ENCODE measurements around the gene MAD1L1. TPM values are rescaled to one million over a fixed set of nuclear protein-coding genes. Genes with fewer than 3 reads are reported as not detected.

Gene MAD1L1
- total and polyA plus RNA-seq, 2 of the 4 experiments (the other 2 are of a cell fraction): 29.0 to 40.9 TPM

- H3K56ac ChIP-seq (ENCODE audit: extremely low read depth, insufficient read depth, low read length): no peak overlapping the region
- H2AFZ ChIP-seq (replicated peaks; ENCODE audit: low read length, poor library complexity): no peak overlapping the region
- no peak overlapping the region for H2AK5ac ChIP-seq (ENCODE audit: low read depth, low read length)
- no peak overlapping the region for H2BK20ac ChIP-seq (ENCODE audit: low read depth, low read length)
- H3K18ac ChIP-seq (ENCODE audit: low read depth, low read length): no peak overlapping the region
- peaks cover 3% of the 10 kb centered on the region for H4K20me1 ChIP-seq (ENCODE audit: insufficient read depth, low read length)
- H3K23ac ChIP-seq (ENCODE audit: low read depth, low read length): no peak overlapping the region
- no peak for TF ChIP-seq BHLHE40 (IDR thresholded peaks at IDR 0.05; ENCODE audit: low read depth, low read length)
- TF ChIP-seq MAZ (IDR thresholded peaks at IDR 0.05; ENCODE audit: borderline replicate concordance, low read depth, low read length): no peak
- no peak for TF ChIP-seq RFX5 (IDR thresholded peaks at IDR 0.05; ENCODE audit: low read depth, low read length)
- TF ChIP-seq ELK1 (IDR thresholded peaks at IDR 0.05; ENCODE audit: borderline replicate concordance, low read depth, low read length): no peak
- TF ChIP-seq RAD21 (IDR thresholded peaks at IDR 0.05; ENCODE audit: low read length): no peak
- no peak for TF ChIP-seq NFE2L2 (IDR thresholded peaks at IDR 0.05; ENCODE audit: low read depth, low read length)
- TF ChIP-seq MXI1 (IDR thresholded peaks at IDR 0.05; ENCODE audit: borderline replicate concordance, low read depth, low read length): no peak
- TF ChIP-seq SMC3 (IDR thresholded peaks at IDR 0.05; ENCODE audit: low read depth, low read length): no peak
- no peak for TF ChIP-seq RCOR1 (IDR thresholded peaks at IDR 0.05; ENCODE audit: insufficient replicate concordance, low read length)
- no peak for TF ChIP-seq CEBPB (IDR thresholded peaks at IDR 0.05; ENCODE audit: low read depth, low read length)
- TF ChIP-seq MAFK (IDR thresholded peaks at IDR 0.05; ENCODE audit: low read depth, low read length): no peak
- H3K9me1 ChIP-seq (ENCODE audit: insufficient read depth, low read length): no peaks in the 10 kb centered on the region; the same call in 1 of the 2 replicates
- peaks cover 58% of the 10 kb centered on the region for H3K36me3 ChIP-seq (ENCODE audit: control insufficient read depth, insufficient read depth, low read length)
- in situ Hi-C loops (cut with MboI; ENCODE audit: low sequenced_read_pairs) (loop anchor here (10.0 kb wide), 1 partner anchor 564 kb away; no protein-coding TSS in a partner anchor), dilution Hi-C loops (cut with HindIII; ENCODE audit: low sequenced_read_pairs, unreplicated experiment) (no loop called here), intact Hi-C loops (cut with micrococcal nuclease) (no loop called here)
- no peak overlapping the region for H3K4me2 ChIP-seq (ENCODE audit: low read depth, low read length)
- H2BK5ac ChIP-seq (ENCODE audit: low read depth, low read length, poor library complexity, severe bottlenecking): no peak overlapping the region
- no peak overlapping the region for H4K91ac ChIP-seq (ENCODE audit: insufficient read depth, low read depth, low read length)
- DNase-seq (no peak), ATAC-seq (ENCODE audit: low read depth) (no peak)
- no peaks in the 10 kb centered on the region for H3K9me3 ChIP-seq (ENCODE audit: control insufficient read depth, insufficient read depth, low read length)
- no TSS peak for BruUV-seq (replicated peaks)
- H4K5ac ChIP-seq (ENCODE audit: low read depth, low read length): no peak overlapping the region
- H3K27me3 ChIP-seq (ENCODE audit: control insufficient read depth, insufficient read depth, low read length): no peaks in the 10 kb centered on the region
- H3K4ac ChIP-seq (ENCODE audit: low read depth, low read length): no peak overlapping the region
- CTCF ChIA-PET: no interaction called here
- no peak overlapping the region for H2BK120ac ChIP-seq (ENCODE audit: low read depth, low read length)
- H3K4me3 ChIP-seq (ENCODE audit: insufficient read depth, low read depth, low read length): no peak overlapping the region
- H3K4me1 ChIP-seq (ENCODE audit: control insufficient read depth, insufficient read depth, low read length): no peaks in the 10 kb centered on the region
- H2AK9ac ChIP-seq (replicated peaks; ENCODE audit: low read depth, low read length, poor library complexity): no peak overlapping the region
- no peak overlapping the region for H4K8ac ChIP-seq (ENCODE audit: low read depth in 2 of 2, low read length in 2 of 2)
- H3K9ac ChIP-seq (ENCODE audit: low read depth, low read length): no peak overlapping the region
- no peak overlapping the region for H3K14ac ChIP-seq (replicated peaks; ENCODE audit: low read depth, low read length)
- H2BK15ac ChIP-seq (ENCODE audit: low read depth, low read length): no peak overlapping the region
- H3K79me1 ChIP-seq (ENCODE audit: low read depth in 1 of 2, low read length in 2 of 2): 0 out of 4 replicates have a peak, but pooled peaks cover 0 to 11% of the 10 kb centered on the region in 2 experiments
- no peak overlapping the region for H3K27ac ChIP-seq (ENCODE audit: insufficient read depth, low read length)
- POLR2A ChIA-PET (ENCODE audit: unreplicated experiment): no interaction called here
- 100% methylated on average over 2 of the region's 15 CpGs; no CpG with 5 or more reads in 1 of the 2 experiments for WGBS, 2 experiments (ENCODE audit: extremely low coverage in 2 of 2, insufficient read length in 1 of 2)
These were observed 13.6 kb downstream of the MAD1L1 start for GRCh38 chr7:2219136-2219535.
